GM23338 (cell line): ENCODE measurements around the gene SBF2. TPM values are rescaled to one million over a fixed set of nuclear protein-coding genes. Genes with fewer than 3 reads are reported as not detected.

Experiments used
- ATAC-seq: fragments of 200-7000 bp; cut with Tn5 transposase; 3 replicates; pipeline ENCODE4 v1.9.1; 2020
- DNase-seq: peaks from one replicate; pipeline ENCODE4 v3.0.0-alpha.2; 2015; ENCODE audit warnings: low spot score
- H2AFZ ChIP-seq: fragments of 200-600 bp; sonication (generic); 2 replicates; pipeline ENCODE4 v1.8.0; 2016; ENCODE audit warnings: antibody characterized with exemption, mild to moderate bottlenecking, moderate library complexity
- H3F3A ChIP-seq: fragments of 200-600 bp; sonication (generic); replicated peaks from 2 replicates; pipeline ENCODE4 v1.8.0; 2017; ENCODE audit warnings: antibody characterized with exemption, mixed run types, low read depth
- H3K27ac ChIP-seq: fragments of 200-600 bp; sonication (generic); 2 replicates; pipeline ENCODE4 v1.6.1; 2016; ENCODE audit warnings: low read depth
- H3K27me3 ChIP-seq: fragments of 200-600 bp; sonication (generic); 2 replicates; pipeline ENCODE4 v1.8.0; 2016; ENCODE audit warnings: mild to moderate bottlenecking, mixed run types, moderate library complexity; ENCODE audit not compliant: insufficient read depth
- H3K36me3 ChIP-seq: fragments of 200-600 bp; sonication (generic); 2 replicates; pipeline ENCODE4 v1.8.0; 2016; ENCODE audit warnings: mild to moderate bottlenecking; ENCODE audit not compliant: insufficient read depth
- H3K4me1 ChIP-seq: fragments of 200-600 bp; sonication (generic); 2 replicates; pipeline ENCODE4 v1.8.0; 2016; ENCODE audit warnings: mild to moderate bottlenecking, moderate library complexity; ENCODE audit not compliant: insufficient read depth
- H3K4me2 ChIP-seq: fragments of 200-600 bp; sonication (generic); 2 replicates; pipeline ENCODE4 v1.7.1; 2017; ENCODE audit warnings: mixed run types
- H3K4me3 ChIP-seq: fragments of 200-600 bp; sonication (generic); 2 replicates; pipeline ENCODE4 v1.6.1; 2016; ENCODE audit warnings: mixed run types
- H3K79me2 ChIP-seq: fragments of 200-600 bp; sonication (generic); replicated peaks from 2 replicates; pipeline ENCODE4 v1.8.0; 2017; ENCODE audit warnings: mild to moderate bottlenecking; ENCODE audit not compliant: insufficient read depth
- H3K9me2 ChIP-seq: fragments of 200-600 bp; sonication (generic); 2 replicates; pipeline ENCODE4 v1.8.0; 2017; ENCODE audit not compliant: insufficient read depth
- H4K20me1 ChIP-seq: fragments of 200-600 bp; sonication (generic); replicated peaks from 2 replicates; pipeline ENCODE4 v1.8.0; 2017; ENCODE audit warnings: mild to moderate bottlenecking; ENCODE audit not compliant: insufficient read depth
- H3K27ac Mint-ChIP-seq: 2 replicates; pipeline ENCODE4 v1.8.0; 2020; ENCODE audit warnings: inconsistent platforms, mild to moderate bottlenecking, moderate library complexity, mixed read lengths
- H3K27me3 Mint-ChIP-seq: 3 replicates; pipeline ENCODE4 v1.8.0; 2022; ENCODE audit warnings: low read depth, mild to moderate bottlenecking, moderate library complexity, mixed read lengths, inconsistent platforms; ENCODE audit not compliant: insufficient read depth, poor library complexity
- H3K36me3 Mint-ChIP-seq: 3 replicates; pipeline ENCODE4 v1.8.0; 2021; ENCODE audit warnings: low read depth, mild to moderate bottlenecking, inconsistent platforms, moderate library complexity, mixed read lengths
- H3K4me1 Mint-ChIP-seq: 3 replicates; pipeline ENCODE4 v1.8.0; 2020; ENCODE audit warnings: mild to moderate bottlenecking, inconsistent platforms, mixed read lengths
- H3K4me3 Mint-ChIP-seq: 3 replicates; pipeline ENCODE4 v1.8.0; 2021; ENCODE audit warnings: moderate library complexity, mild to moderate bottlenecking, inconsistent platforms, mixed read lengths
- H3K9me3 Mint-ChIP-seq: 3 replicates; pipeline ENCODE4 v1.8.0; 2020; ENCODE audit warnings: moderate library complexity, mild to moderate bottlenecking, inconsistent platforms, mixed read lengths
- CREB1 ChIP-seq: fragments of 250-450 bp; sonication (Bioruptor Pico); IDR thresholded peaks from 2 replicates; pipeline ENCODE4 v1.5.0; 2020; ENCODE audit warnings: low read depth, mild to moderate bottlenecking, moderate library complexity
- CTCF ChIP-seq, 2 experiments: fragments of 200-600 bp in 1 of 2; sonication (generic) in 1 of 2; conservative IDR thresholded peaks; 2 replicates each; pipeline versions ENCODE4 v1.5.1 to v1.6.1; 2016 to 2017; ENCODE audit warnings: antibody characterized with exemption in 2 of 2, low read depth in 2 of 2, mild to moderate bottlenecking in 2 of 2, moderate library complexity in 1 of 2
- ETS1 ChIP-seq: IDR thresholded peaks from 2 replicates; pipeline ENCODE4 v1.6.1; 2016; ENCODE audit warnings: antibody characterized with exemption
- EZH2 ChIP-seq: fragments of 200-600 bp; sonication (generic); IDR thresholded peaks from one replicate; pipeline ENCODE4 v1.8.0; 2017; ENCODE audit warnings: antibody characterized with exemption, mild to moderate bottlenecking, low read depth; ENCODE audit not compliant: unreplicated experiment
- EZH2phosphoT487 ChIP-seq: fragments of 200-600 bp; sonication (generic); IDR thresholded peaks from one replicate; pipeline ENCODE4 v1.8.1; 2018; ENCODE audit warnings: antibody characterized with exemption; ENCODE audit not compliant: unreplicated experiment
- JUNB ChIP-seq: IDR thresholded peaks from one replicate; pipeline ENCODE4 v1.6.1; 2016; ENCODE audit warnings: antibody characterized with exemption; ENCODE audit not compliant: unreplicated experiment
- NANOG ChIP-seq: IDR thresholded peaks from 2 replicates; pipeline ENCODE4 v1.6.1; 2016; ENCODE audit warnings: antibody characterized with exemption, borderline replicate concordance
- POLR2AphosphoS5 ChIP-seq: IDR thresholded peaks from 2 replicates; pipeline ENCODE4 v1.6.1; 2016; ENCODE audit warnings: antibody characterized with exemption, low read depth
- REST ChIP-seq: IDR thresholded peaks from one replicate; pipeline ENCODE4 v1.6.1; 2018; ENCODE audit warnings: antibody characterized with exemption; ENCODE audit not compliant: unreplicated experiment
- STAT1 ChIP-seq: IDR thresholded peaks from one replicate; pipeline ENCODE4 v1.6.1; 2016; ENCODE audit warnings: antibody characterized with exemption; ENCODE audit not compliant: unreplicated experiment
- ZNF114 ChIP-seq: fragments of 250-450 bp; sonication (Bioruptor Pico); IDR thresholded peaks from 2 replicates; pipeline ENCODE4 v1.5.0; 2020; ENCODE audit warnings: mild to moderate bottlenecking, moderate library complexity
- ZNF331 ChIP-seq: fragments of 250-450 bp; sonication (Bioruptor Pico); IDR thresholded peaks from 2 replicates; pipeline ENCODE4 v1.5.0; 2020; ENCODE audit warnings: low read depth, mild to moderate bottlenecking, moderate library complexity
- ZNF462 ChIP-seq: fragments of 250-450 bp; sonication (Bioruptor Pico); IDR thresholded peaks from 2 replicates; pipeline ENCODE4 v1.5.0; 2020; ENCODE audit warnings: mild to moderate bottlenecking, moderate library complexity
- polyA plus RNA-seq: library from polyadenylated mRNA; unstranded; fragments of >200 nt; fragmentation: Nextera tagmentation; extraction: Ambion mirVana; gene quantifications from 2 replicates; pipeline ENCODE4 v1.2.1, GENCODE V29; 2016
- total RNA-seq: library from RNA; depleted of rRNA; stranded (reverse); fragments of >200 nt; shearing (Covaris generic); gene quantifications from 2 replicates; pipeline ENCODE4 v1.2.3, GENCODE V29; 2014

The SBF2 gene
- total and polyA plus RNA-seq, 2 experiments from 2014 or later, result 25.6 to 53.5 TPM

GRCh38 chr11:10051868-10052586 lies 242.0 kb downstream of the SBF2 start:
- Histone ChIP-seq H3K4me2 (no peak overlapping the region), H3K27me3 (no peaks in the 10 kb centered on the region), H3K27ac (no peak overlapping the region), H3K4me1 (0 out of 2 replicates have a peak, but pooled peaks cover 4% of the 10 kb centered on the region), H3K9me2 (no peaks in the 10 kb centered on the region), H2AFZ (no peak overlapping the region), H3F3A (no peaks in the 10 kb centered on the region), H3K36me3 (no peaks in the 10 kb centered on the region), H4K20me1 (no peaks in the 10 kb centered on the region), H3K79me2 (no peaks in the 10 kb centered on the region), H3K4me3 (no peak overlapping the region)
- TF ChIP-seq JUNB (no peak), ZNF331 (CRISPR knock-in tag) (no peak), STAT1 (no peak), POLR2AphosphoS5 (no peak), EZH2 (no peak), NANOG (no peak), ZNF462 (CRISPR knock-in tag) (no peak), ZNF114 (no peak), CTCF (conservative IDR thresholded peaks at IDR 0.05; ENCODE audit: low read depth in 2 of 2) (no peak), EZH2phosphoT487 (no peak), ETS1 (no peak), REST (no peak), CREB1 (CRISPR knock-in tag) (no peak)
- no peaks in the 10 kb centered on the region for H3K27me3 Mint-ChIP-seq
- no peak for DNase-seq
- H3K4me1 Mint-ChIP-seq, result peaks cover 4% of the 10 kb centered on the region; the same call in 1 of the 3 replicates
- H3K36me3 Mint-ChIP-seq, result peaks cover 12% of the 10 kb centered on the region; the same call in 2 of the 3 replicates
- H3K27ac Mint-ChIP-seq, result no peak overlapping the region
- peaks cover 15% of the 10 kb centered on the region; the same call in 2 of the 3 replicates for H3K9me3 Mint-ChIP-seq
- H3K4me3 Mint-ChIP-seq, result no peak overlapping the region
- no peak for ATAC-seq
